LNCAP (cell line): ENCODE data around the gene BANP.

Experiments used
- TF ChIP-seq, protein P1 (sequence below): fragments of 450-650 bp; IDR thresholded peaks from 2 replicates; pipeline ENCODE4 v1.5.1; 2017; ENCODE audit warnings: mild to moderate bottlenecking

BANP gene

DNA sequence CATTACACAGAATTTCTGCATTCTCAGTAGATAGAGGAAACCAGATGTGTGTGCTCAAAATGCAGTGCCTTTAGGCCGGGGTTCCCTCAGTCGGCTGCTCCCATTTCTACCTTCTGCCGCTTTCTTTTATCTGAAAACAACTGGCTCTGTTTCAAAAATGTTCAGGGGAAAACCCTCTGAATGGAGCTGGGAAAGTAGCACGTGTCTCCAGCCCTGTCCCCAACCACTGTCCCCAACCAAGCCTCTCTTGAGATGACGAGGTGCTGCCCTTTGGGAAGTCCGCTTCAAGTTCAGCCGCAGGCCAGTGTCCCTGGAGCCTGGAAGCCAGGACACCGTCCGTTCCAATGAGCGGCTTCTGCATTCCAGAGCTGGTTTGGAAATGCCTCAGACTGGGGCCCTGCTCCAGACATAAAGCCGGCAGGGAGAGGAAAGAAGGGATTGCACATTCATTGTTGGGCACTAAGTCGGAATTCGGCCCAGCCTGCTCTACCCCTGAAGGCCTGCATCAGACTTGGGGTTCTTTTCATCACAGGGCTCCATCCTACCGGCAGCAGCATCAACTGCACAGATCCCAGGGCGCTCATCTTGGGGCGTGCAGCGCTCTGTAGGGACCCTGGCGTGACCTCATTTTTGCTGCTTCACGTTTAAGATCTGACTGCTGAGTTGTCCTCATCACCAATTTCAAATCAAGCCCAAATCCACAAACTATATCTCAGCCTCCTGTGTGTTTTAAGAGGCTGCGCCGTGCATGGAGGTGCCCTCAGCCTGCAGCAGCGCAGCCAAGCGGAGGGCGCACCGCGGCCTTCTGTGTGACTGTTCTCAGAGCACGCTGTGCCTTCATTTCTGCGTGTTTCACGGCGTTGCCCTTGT is 111.3 kb downstream of the BANP start:
- TF ChIP-seq, protein P1, sequence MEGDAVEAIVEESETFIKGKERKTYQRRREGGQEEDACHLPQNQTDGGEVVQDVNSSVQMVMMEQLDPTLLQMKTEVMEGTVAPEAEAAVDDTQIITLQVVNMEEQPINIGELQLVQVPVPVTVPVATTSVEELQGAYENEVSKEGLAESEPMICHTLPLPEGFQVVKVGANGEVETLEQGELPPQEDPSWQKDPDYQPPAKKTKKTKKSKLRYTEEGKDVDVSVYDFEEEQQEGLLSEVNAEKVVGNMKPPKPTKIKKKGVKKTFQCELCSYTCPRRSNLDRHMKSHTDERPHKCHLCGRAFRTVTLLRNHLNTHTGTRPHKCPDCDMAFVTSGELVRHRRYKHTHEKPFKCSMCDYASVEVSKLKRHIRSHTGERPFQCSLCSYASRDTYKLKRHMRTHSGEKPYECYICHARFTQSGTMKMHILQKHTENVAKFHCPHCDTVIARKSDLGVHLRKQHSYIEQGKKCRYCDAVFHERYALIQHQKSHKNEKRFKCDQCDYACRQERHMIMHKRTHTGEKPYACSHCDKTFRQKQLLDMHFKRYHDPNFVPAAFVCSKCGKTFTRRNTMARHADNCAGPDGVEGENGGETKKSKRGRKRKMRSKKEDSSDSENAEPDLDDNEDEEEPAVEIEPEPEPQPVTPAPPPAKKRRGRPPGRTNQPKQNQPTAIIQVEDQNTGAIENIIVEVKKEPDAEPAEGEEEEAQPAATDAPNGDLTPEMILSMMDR = no peak

DNA sequence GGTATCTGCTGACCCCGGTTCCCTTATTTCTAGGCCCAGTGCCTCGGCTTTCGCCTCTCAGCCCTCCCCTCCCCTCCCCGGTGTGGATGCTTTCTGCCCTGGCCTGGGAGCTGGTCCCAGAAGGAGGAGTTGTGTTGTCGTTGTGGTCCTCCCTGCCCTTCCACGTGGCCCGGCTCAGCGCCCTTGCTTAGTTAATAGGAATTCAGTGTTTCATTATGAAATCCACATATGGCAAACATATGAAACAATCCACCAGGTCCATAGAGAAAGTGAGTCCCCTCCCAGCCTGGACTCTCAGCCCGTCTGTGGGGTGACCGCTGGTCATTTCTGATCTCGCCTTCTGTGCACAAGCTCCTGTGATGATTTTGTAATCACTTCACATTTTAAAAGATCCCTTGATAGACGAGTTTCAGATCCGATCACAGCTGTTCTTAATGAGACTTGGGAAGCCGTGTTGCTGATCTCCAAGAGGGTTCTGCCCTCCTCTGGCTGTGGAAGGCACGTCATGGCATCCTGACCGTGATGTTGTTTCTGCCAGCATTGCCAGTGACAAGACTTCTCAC is 112.1 kb downstream of the BANP start:
- TF ChIP-seq, protein P1 = no peak

DNA sequence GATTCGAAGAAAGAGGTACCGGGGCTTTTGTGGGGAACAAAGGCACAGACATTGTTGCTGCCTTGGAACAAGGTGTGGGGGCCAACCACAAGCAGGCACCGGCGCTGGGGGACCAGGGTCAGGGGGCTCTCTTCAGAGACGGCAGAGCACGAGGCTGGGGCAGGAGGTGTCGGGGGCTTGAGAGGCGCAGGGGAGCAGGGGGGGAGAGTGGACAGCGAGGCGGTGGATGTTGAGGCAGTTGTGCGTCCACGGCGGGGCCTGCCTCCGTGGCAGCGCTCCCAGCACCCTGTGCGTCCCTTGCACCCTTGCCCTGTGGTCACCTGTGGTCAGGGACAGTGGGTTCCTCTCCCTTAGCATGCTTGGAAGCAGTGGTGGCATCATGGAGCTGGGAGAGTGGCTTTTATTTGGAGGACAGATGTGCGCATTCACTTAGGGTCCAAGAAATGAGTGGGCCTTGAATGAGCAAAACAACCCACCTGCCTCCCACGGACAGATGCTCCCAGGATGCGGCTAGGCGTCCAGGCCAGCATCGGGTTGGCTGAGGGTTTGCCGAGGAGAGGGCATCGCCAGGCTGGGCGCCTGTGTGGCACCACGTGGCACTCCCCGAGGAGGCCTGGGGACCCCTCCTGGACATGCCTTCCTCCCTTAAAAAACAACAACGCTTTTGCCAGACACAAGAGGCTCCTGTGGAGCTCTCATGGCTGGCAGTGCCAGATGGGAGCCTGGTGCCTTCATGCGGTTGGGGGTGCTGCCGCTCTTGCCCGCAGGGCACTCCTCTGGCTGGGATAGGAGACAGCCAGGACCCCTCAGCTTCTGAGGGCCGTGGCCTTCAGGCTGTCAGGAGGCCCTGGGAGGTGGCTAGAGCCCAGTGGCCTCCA is 113.0 kb downstream of the BANP start:
- TF ChIP-seq, protein P1 = no peak

DNA sequence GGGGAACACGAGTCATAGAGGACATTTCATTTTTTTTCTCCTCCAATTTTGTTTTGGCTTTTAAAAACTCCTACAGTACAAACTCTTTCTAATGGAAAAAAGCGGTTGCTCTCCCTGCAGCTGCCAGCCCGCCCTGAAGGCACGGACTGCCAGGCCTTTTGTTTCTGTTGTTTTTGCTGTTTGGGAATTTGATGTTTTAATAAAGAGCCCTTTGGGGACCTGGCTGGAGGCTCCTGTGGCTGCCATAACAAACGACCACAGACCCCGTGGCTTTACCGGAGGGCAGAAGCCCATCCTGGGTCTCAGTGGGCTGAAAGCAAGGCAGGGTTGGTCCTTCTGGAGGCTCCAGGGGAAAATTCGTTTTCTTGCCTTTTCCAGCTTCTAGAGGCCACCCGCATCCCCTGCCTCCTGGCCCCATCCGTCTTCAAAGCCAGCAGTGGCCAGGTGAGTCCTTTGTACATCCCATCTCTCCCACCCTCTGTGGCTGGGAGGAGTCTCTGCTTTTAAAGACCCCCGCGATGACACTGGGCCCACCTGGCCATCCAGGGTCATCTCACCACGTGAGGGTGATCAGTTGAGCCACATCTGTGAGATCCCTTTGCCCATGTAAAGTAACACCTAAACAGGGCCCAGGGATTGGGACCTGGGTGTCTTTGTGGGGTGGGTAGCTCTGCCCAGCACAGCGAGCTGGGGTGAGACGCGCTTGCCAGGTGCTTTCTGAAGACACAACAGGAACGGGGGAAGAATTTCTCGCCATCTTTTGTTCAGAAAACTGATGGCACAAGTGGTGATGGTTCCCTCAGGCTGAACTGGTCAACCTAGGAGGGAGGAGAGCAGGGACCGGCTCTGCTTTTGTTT is 113.9 kb downstream of the BANP start:
- TF ChIP-seq, protein P1 = no peak

DNA sequence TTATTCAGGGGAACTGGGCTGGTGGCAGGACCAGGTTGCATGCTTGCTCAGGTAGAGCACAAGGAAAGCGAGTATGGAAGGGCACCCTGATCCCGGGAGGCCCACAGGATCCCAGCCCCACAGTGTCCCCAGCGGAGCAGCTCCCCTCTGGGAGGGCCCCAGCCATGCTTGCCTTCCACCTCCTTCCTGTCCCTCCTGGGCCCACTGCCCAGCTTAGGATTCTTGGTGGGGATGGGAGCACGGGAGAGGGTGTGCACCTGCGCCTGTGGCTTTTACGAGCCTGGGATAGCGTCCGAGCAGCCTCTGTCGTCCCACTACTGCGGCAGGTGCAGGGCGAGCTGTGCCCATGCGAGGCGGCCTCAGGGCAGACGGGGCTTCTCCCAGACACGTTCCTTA is 114.5 kb downstream of the BANP start:
- TF ChIP-seq, protein P1 = no peak

DNA sequence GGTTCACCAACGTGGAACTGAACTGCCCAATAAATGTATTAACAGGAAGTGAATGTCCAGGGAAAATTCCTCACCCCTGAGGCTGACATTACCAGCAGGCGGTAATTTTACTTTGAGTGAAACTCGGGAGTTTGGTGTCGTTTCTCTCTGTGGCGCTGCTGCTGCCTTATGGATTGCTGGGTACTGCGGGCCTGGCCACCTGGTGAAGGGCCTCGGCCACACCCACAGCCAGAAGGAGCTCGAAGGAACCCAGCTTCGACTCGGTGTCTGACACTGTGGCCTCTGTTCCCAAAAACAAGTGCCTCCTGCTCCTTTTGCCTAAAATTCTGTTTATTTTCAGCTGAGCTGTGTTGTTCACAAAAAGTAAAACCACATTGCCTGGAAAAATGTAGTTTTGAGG is 115.0 kb downstream of the BANP start:
- TF ChIP-seq, protein P1 = no peak
